ENCODE results near the gene PER1. TPM values are rescaled to one million over a fixed set of nuclear protein-coding genes. Genes with fewer than 3 reads are reported as not detected.

Gene PER1
- total RNA-seq, 4 donors from 2014 or later = 85.2 to 148 (median 137) TPM

GRCh38 chr17:8144401-8145231 lies 7.6 kb downstream of the PER1 start:
- Histone ChIP-seq H3K27me3 (no peaks in the 10 kb centered on the region), H3K36me3 (peaks cover 100% of the 10 kb centered on the region in 2 donors), H3K4me3 (replicated peaks in 1 of 3) (no peak overlapping the region), H3K9me3 (no peaks in the 10 kb centered on the region), H3K4me1 (peaks cover 4 to 18% of the 10 kb centered on the region in 2 donors), H3K27ac (no peak overlapping the region)
- 85 to 91% methylated on average over 3 to 5 of the region's 15 CpGs for WGBS, 2 donors
- DNase-seq = no peak
- TF ChIP-seq, protein P1, sequence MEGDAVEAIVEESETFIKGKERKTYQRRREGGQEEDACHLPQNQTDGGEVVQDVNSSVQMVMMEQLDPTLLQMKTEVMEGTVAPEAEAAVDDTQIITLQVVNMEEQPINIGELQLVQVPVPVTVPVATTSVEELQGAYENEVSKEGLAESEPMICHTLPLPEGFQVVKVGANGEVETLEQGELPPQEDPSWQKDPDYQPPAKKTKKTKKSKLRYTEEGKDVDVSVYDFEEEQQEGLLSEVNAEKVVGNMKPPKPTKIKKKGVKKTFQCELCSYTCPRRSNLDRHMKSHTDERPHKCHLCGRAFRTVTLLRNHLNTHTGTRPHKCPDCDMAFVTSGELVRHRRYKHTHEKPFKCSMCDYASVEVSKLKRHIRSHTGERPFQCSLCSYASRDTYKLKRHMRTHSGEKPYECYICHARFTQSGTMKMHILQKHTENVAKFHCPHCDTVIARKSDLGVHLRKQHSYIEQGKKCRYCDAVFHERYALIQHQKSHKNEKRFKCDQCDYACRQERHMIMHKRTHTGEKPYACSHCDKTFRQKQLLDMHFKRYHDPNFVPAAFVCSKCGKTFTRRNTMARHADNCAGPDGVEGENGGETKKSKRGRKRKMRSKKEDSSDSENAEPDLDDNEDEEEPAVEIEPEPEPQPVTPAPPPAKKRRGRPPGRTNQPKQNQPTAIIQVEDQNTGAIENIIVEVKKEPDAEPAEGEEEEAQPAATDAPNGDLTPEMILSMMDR (IDR thresholded peaks at IDR 0.05) = no peak
- no peak for TF ChIP-seq POLR2A (IDR thresholded peaks at IDR 0.05)
- intact Hi-C loops (cut with DNase I) = loop anchor here (10.0 kb wide), 1 partner anchor 300 kb away; no protein-coding TSS in a partner anchor

DNA sequence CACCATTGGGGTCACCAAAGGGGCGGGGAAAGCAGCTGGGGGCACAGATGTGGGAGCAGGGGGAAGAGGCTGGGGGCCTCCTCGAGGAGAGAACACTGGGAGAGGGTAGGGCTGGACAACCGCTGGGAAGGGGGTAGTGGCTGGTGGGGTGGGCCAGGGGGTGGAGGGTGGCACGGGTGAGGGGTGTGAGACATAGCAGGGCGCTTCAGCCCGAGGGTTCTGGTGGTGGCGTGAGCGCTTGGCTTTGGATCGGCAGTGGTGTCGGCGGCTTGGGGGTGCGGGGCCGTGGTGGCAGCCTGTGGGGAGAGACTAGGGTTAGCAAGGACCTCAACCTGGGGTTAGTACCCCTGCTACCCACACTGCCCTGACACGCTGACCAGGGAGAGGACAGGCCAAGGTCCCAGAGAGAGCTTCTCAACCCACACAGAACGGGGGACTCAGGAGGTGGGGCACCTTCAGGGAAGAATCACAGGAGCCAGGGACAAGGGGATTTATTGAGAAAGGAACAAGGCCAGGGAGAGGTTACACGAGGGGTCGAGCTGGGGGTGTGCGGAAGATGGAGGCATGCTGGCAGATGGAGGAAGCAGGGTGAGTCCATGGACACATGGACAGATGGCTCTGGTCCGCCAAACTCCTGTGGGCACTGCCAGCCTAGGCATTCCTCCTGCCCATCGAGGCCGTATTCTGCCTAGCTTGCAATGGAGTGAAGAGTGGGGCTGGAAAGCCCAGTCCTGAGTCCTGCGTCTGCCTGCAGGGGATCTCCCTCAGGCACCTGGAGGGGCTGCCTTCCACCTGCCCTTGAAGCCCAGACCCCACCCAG lies 8.4 kb downstream of the PER1 start:
- Histone ChIP-seq H3K4me3 (replicated peaks in 1 of 3) (no peak overlapping the region), H3K9me3 (no peaks in the 10 kb centered on the region), H3K27ac (no peak overlapping the region), H3K36me3 (peaks cover 93 to 97% of the 10 kb centered on the region in 2 donors), H3K27me3 (no peaks in the 10 kb centered on the region), H3K4me1 (peaks cover 10 to 25% of the 10 kb centered on the region in 2 donors)
- intact Hi-C loops (cut with DNase I) = loop anchor here (10.0 kb wide), 1 partner anchor 299 kb away; no protein-coding TSS in a partner anchor
- DNase-seq = no peak
- WGBS, 2 donors = 92% methylated on average over 21 to 22 of the region's 22 CpGs
- TF ChIP-seq, protein P1 (IDR thresholded peaks at IDR 0.05) = no peak
- TF ChIP-seq POLR2A (IDR thresholded peaks at IDR 0.05) = no peak

DNA sequence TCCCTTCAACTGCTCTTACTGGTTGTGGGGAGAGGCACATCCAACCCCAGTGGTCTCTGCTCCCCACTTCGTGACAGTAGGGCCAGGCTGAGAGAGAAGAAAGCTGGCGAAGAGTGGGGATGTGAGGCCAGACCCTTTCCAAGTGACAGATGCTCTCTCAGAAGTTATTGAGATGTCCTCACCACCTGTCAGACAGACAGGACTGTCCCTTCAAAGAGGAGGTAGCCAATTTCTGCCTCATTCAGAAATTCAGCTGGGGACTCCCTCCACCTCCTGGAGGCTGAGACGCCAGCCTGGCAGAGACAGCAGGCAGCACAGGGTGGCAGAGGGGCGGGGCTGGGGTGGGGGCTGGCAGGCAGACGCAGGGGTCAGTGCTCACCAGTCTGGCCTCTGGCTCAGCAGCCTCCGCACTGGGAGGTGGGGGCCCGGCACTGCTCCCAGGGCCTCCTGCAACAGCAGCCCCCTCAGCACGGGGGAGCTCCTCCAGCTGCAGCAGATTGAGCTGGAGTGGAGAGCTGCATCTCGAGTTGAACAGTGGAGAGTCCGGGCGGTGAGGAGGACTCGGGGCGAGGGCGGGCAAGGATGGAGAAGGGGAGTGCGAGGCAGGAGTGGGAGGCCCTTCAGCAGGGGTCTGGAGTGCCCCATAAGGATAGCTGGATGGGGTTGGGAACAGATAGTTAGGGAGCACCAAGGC lies 9.2 kb downstream of the PER1 start:
- Histone ChIP-seq H3K4me1 (peaks cover 15 to 30% of the 10 kb centered on the region in 2 donors), H3K4me3 (replicated peaks in 1 of 3) (no peak overlapping the region), H3K27ac (no peak overlapping the region), H3K27me3 (no peaks in the 10 kb centered on the region), H3K36me3 (peaks cover 86 to 89% of the 10 kb centered on the region in 2 donors), H3K9me3 (no peaks in the 10 kb centered on the region)
- DNase-seq = no peak
- WGBS, 2 donors = 91 to 93% methylated on average over 8 to 14 of the region's 15 CpGs
- intact Hi-C loops (cut with DNase I) = loop anchor here (10.0 kb wide), 1 partner anchor 298 kb away; no protein-coding TSS in a partner anchor
- TF ChIP-seq POLR2A (IDR thresholded peaks at IDR 0.05) = no peak
- TF ChIP-seq, protein P1 (IDR thresholded peaks at IDR 0.05) = no peak

DNA sequence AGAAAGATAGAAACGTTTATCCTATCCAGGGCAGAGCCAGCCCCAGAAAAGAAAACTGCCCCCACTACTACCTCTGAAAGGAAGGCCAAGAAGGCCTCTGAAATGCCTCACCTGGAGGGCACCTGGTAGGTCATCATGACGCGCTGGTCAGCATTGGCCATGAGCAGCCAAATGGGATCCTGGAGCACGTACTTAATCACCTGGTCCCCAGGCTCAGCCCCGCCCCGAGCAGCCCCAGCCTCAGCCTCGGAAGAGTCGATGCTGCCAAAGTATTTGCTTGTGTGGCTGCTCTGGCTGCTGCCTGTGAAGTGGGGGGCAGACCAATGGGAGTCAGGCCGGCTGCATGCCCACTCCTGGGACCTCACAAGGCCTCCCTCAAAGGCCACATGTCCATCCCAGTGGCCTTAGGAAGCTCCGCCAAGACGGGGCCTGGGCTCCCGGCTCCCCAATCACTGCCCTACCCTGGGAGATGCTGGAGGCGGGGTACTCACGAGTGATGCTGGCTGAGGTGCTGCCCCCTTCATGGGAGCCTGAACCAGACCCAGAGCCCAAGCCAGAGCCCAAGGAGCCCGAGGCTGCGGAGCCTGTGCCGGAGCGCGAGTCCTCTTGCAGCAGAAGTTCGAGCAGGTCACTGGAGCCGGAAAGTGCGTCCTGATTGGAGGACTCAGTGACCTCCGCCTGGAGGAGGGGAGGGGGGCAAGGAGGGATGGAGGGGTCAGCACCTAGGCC lies 9.9 kb downstream of the PER1 start:
- no peak for DNase-seq
- Histone ChIP-seq H3K9me3 (no peaks in the 10 kb centered on the region), H3K27ac (no peak overlapping the region), H3K4me3 (replicated peaks in 1 of 3) (no peak overlapping the region), H3K4me1 (peaks cover 19 to 35% of the 10 kb centered on the region in 2 donors), H3K27me3 (no peaks in the 10 kb centered on the region), H3K36me3 (peaks cover 79 to 82% of the 10 kb centered on the region in 2 donors)
- TF ChIP-seq, protein P1 (IDR thresholded peaks at IDR 0.05) = no peak
- no peak for TF ChIP-seq POLR2A (IDR thresholded peaks at IDR 0.05)
- intact Hi-C loops (cut with DNase I) = loop anchor here (10.0 kb wide), 1 partner anchor 298 kb away; no protein-coding TSS in a partner anchor
- 90 to 93% methylated on average over 6 to 15 of the region's 23 CpGs for WGBS, 2 donors

Measured in thyroid gland (tissue), 4 donors.